ENCODE data around the gene OR2T8.

OR2T8 gene

GRCh38 chr1:247908766-247909165, 11.3 kb upstream of the OR2T8 start:
- no peak for ATAC-seq
- TF ChIP-seq ZFP3 (CRISPR knock-in tag; IDR thresholded peaks at IDR 0.05) (no peak), RARB (CRISPR knock-in tag; IDR thresholded peaks at IDR 0.05) (no peak), BACH2 (CRISPR knock-in tag; IDR thresholded peaks at IDR 0.05; ENCODE audit: borderline replicate concordance) (no peak), ZNF8 (CRISPR knock-in tag; IDR thresholded peaks at IDR 0.05) (no peak), POU6F1 (CRISPR knock-in tag; IDR thresholded peaks at IDR 0.05; ENCODE audit: borderline replicate concordance, low read depth) (no peak), ESRRG (CRISPR knock-in tag; IDR thresholded peaks at IDR 0.05) (no peak), ISL1 (CRISPR knock-in tag; IDR thresholded peaks at IDR 0.05) (no peak), CREB5 (CRISPR knock-in tag; IDR thresholded peaks at IDR 0.05; ENCODE audit: low read depth) (no peak), ARNTL (CRISPR knock-in tag; IDR thresholded peaks at IDR 0.05; ENCODE audit: borderline replicate concordance, low read depth) (no peak), CSDC2 (CRISPR knock-in tag; IDR thresholded peaks at IDR 0.05) (no peak), ZFP30 (CRISPR knock-in tag; IDR thresholded peaks at IDR 0.05) (no peak), ZC3H10 (CRISPR knock-in tag; IDR thresholded peaks at IDR 0.05) (no peak), TSHZ2 (CRISPR knock-in tag; IDR thresholded peaks at IDR 0.05) (no peak), OSR1 (CRISPR knock-in tag; IDR thresholded peaks at IDR 0.05) (no peak), TOX (CRISPR knock-in tag; IDR thresholded peaks at IDR 0.05; ENCODE audit: borderline replicate concordance) (no peak), GLIS3 (CRISPR knock-in tag; IDR thresholded peaks at IDR 0.05) (no peak), TCF4 (CRISPR knock-in tag; IDR thresholded peaks at IDR 0.05; ENCODE audit: borderline replicate concordance) (no peak)

GRCh38 chr1:247913786-247914185, 6.3 kb upstream of the OR2T8 start:
- ATAC-seq, result no peak

GRCh38 chr1:247914941-247915662, 5.0 kb upstream of the OR2T8 start:
- TF ChIP-seq ZC3H10 (CRISPR knock-in tag; IDR thresholded peaks at IDR 0.05) (no peak), BACH2 (CRISPR knock-in tag; IDR thresholded peaks at IDR 0.05; ENCODE audit: borderline replicate concordance) (no peak)
- no peak for ATAC-seq

More at GRCh38 chr1:247913786-247914185, 6.3 kb upstream of the OR2T8 start:
- TF ChIP-seq BACH2 (CRISPR knock-in tag; IDR thresholded peaks at IDR 0.05; ENCODE audit: borderline replicate concordance) (no peak), OSR1 (CRISPR knock-in tag; IDR thresholded peaks at IDR 0.05) (no peak), ZNF70 (CRISPR knock-in tag; IDR thresholded peaks at IDR 0.05) (no peak), ZNF565 (CRISPR knock-in tag; conservative IDR thresholded peaks at IDR 0.05; ENCODE audit: low read depth) (no peak)

- ATAC-seq, result no peak
- TF ChIP-seq TCF4 (CRISPR knock-in tag; IDR thresholded peaks at IDR 0.05; ENCODE audit: borderline replicate concordance) (no peak), ZNF70 (CRISPR knock-in tag; IDR thresholded peaks at IDR 0.05) (no peak), PPARA (CRISPR knock-in tag; IDR thresholded peaks at IDR 0.05; ENCODE audit: borderline replicate concordance) (no peak), CSRNP3 (CRISPR knock-in tag; IDR thresholded peaks at IDR 0.05) (no peak), POU6F1 (CRISPR knock-in tag; IDR thresholded peaks at IDR 0.05; ENCODE audit: borderline replicate concordance, low read depth) (no peak), ZC3H10 (CRISPR knock-in tag; IDR thresholded peaks at IDR 0.05) (no peak), CREB5 (CRISPR knock-in tag; IDR thresholded peaks at IDR 0.05; ENCODE audit: low read depth) (no peak), GLIS3 (CRISPR knock-in tag; IDR thresholded peaks at IDR 0.05) (no peak), ZFP3 (CRISPR knock-in tag; IDR thresholded peaks at IDR 0.05) (no peak), ARNTL (CRISPR knock-in tag; IDR thresholded peaks at IDR 0.05; ENCODE audit: borderline replicate concordance, low read depth) (no peak), TSHZ2 (CRISPR knock-in tag; IDR thresholded peaks at IDR 0.05) (no peak), ESRRG (CRISPR knock-in tag; IDR thresholded peaks at IDR 0.05) (no peak), SNAI2 (CRISPR knock-in tag; IDR thresholded peaks at IDR 0.05) (no peak)
Observed at GRCh38 chr1:247923941-247924340, 3.9 kb downstream of the OR2T8 start.
